Parathyroid adenoma (tissue), 2 donors: ENCODE data around the gene NAA50.
A peak's percentile ranks its signal among the peaks of the same experiment; 100 is the strongest.

ENCODE experiments used
- H2AFZ ChIP-seq: fragments of 300-600 bp; sonication (generic); one replicate; pipeline ENCODE4 v1.7.0; 2017; ENCODE audit warnings: antibody characterized with exemption, mild to moderate bottlenecking
- H3K27ac ChIP-seq: fragments of 300-600 bp; sonication (generic); one replicate; pipeline ENCODE4 v1.7.0; 2017
- H3K27me3 ChIP-seq: fragments of 300-600 bp; sonication (generic); one replicate; pipeline ENCODE4 v1.7.0; 2017; ENCODE audit warnings: low read length; ENCODE audit not compliant: control insufficient read depth, insufficient read depth
- H3K36me3 ChIP-seq: fragments of 300-600 bp; sonication (generic); one replicate; pipeline ENCODE4 v1.7.0; 2017; ENCODE audit warnings: low read length; ENCODE audit not compliant: control insufficient read depth, insufficient read depth
- H3K4me1 ChIP-seq: fragments of 300-600 bp; sonication (generic); one replicate; pipeline ENCODE4 v1.7.0; 2017; ENCODE audit warnings: control low read depth
- H3K4me2 ChIP-seq: fragments of 300-600 bp; sonication (generic); one replicate; pipeline ENCODE4 v1.7.0; 2017; ENCODE audit warnings: low read length
- H3K4me3 ChIP-seq: fragments of 300-600 bp; sonication (generic); one replicate; pipeline ENCODE4 v1.7.0; 2017; ENCODE audit warnings: low read depth, low read length
- H3K79me2 ChIP-seq: fragments of 300-600 bp; sonication (generic); one replicate; pipeline ENCODE4 v1.7.0; 2017; ENCODE audit warnings: control low read depth
- H3K9ac ChIP-seq: fragments of 300-600 bp; sonication (generic); one replicate; pipeline ENCODE4 v1.7.0; 2017; ENCODE audit warnings: mild to moderate bottlenecking
- H3K9me3 ChIP-seq: fragments of 300-600 bp; sonication (generic); one replicate; pipeline ENCODE4 v1.7.0; 2017; ENCODE audit warnings: low read length; ENCODE audit not compliant: control insufficient read depth
- TF ChIP-seq, protein P1 (sequence below): fragments of 300-600 bp; sonication (generic); IDR thresholded peaks from one replicate; pipeline ENCODE4 v1.7.0; 2017; ENCODE audit warnings: antibody characterized with exemption, mild to moderate bottlenecking
- donor health status: primary hyperparathyroidism.

NAA50 gene

DNA sequence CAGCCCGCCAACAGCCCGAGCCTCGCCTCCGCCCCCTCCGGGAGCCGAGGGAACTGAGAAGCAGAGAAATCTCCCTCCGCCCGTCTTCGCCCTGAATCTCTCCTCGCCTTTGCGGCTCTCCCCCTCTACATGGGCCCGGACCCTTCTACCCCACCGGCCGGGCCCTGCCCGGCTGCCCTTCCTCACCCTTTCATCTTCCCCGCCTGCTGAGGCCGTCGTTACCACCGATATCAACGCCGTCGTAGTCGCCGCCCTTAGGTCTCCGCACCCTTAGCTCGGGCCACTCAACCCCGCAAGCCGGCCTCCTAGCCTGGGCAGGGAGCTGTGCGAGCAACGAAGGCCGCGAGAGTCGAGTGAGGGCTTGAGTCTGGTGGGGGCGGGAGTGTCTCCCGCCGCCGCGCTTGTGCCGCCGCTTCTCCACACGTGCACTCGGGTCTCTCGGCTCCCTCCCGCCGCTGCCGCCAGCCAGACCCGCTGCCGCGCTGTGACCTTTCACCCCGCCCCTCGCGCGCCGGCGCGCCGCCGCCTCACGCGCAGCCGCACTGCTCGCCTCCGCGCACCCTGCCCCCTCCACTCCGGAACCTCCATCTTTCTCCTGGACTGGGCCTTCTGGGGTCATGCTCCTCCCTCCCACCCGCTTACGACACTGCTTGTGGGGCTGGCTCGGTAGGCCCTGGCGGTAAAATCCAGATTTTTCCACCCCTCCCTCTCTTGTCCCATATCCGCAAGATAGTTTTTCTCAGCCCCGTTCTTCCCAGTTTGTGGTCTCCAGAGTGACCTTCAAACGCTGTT, at the start of gene NAA50:
NAA50 (minus strand) TSS at position 494 of the 792 bp plus-strand sequence; CDS start at position 194, 300 bp downstream.
- Histone ChIP-seq H3K4me1 (peaks cover 25% of the 10 kb centered on the region), H3K27me3 (no peaks in the 10 kb centered on the region), H3K79me2 (peaks cover 43% of the 10 kb centered on the region), H3K36me3 (no peaks in the 10 kb centered on the region), H3K27ac (peak within 1 kb of the TSS; percentile 100), H2AFZ (peak within 1 kb of the TSS; percentile 94), H3K4me2 (peak within 1 kb of the TSS; percentile 90), H3K9me3 (no peaks in the 10 kb centered on the region), H3K4me3 (peak within 1 kb of the TSS; percentile 86), H3K9ac (peak within 1 kb of the TSS; percentile 87)
- TF ChIP-seq, protein P1, sequence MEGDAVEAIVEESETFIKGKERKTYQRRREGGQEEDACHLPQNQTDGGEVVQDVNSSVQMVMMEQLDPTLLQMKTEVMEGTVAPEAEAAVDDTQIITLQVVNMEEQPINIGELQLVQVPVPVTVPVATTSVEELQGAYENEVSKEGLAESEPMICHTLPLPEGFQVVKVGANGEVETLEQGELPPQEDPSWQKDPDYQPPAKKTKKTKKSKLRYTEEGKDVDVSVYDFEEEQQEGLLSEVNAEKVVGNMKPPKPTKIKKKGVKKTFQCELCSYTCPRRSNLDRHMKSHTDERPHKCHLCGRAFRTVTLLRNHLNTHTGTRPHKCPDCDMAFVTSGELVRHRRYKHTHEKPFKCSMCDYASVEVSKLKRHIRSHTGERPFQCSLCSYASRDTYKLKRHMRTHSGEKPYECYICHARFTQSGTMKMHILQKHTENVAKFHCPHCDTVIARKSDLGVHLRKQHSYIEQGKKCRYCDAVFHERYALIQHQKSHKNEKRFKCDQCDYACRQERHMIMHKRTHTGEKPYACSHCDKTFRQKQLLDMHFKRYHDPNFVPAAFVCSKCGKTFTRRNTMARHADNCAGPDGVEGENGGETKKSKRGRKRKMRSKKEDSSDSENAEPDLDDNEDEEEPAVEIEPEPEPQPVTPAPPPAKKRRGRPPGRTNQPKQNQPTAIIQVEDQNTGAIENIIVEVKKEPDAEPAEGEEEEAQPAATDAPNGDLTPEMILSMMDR = no peak

DNA sequence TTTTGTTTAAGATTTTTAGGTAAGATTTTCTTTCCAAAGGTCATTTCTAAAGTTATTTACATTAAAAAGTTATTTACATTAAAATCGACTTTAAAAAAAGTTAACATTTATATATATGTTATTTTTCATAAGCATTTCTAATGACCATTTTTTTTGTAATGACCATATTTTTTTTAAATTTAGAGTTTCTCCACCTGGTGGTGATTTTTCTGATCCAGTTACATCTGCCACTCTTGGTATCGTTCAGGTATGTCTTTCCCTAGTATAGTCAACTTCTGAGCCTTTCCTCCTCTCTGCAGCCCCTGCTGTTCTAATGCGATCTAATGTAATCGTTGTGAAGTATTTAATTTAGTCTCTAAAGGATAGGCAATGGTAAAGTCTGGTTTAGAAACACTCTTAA, 49.6 kb upstream of the NAA50 start:
- Histone ChIP-seq H2AFZ (no peak overlapping the region), H3K79me2 (no peaks in the 10 kb centered on the region), H3K27me3 (no peaks in the 10 kb centered on the region), H3K4me1 (no peaks in the 10 kb centered on the region), H3K9ac (no peak overlapping the region), H3K9me3 (no peaks in the 10 kb centered on the region), H3K36me3 (no peaks in the 10 kb centered on the region), H3K4me2 (no peak overlapping the region), H3K27ac (no peak overlapping the region), H3K4me3 (no peak overlapping the region)
- TF ChIP-seq, protein P1 = no peak

DNA sequence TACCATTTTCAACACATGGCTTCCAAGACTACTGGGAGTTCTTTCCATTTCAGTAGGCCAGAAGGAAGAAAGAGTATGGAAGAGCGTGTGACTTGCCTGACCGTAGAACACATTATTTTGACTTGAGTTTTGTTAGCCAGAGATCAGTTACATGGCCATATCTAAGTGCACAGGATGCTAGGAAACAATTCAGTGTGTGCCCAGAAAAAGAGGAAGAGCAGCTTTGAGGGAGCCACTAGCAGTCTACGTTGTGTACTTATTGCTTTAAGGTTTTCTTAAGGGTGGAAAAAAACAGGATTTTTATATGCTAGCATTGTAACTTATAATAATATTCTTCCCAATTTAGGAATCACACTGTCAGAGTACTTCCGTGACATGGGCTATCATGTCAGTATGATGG, 48.5 kb upstream of the NAA50 start:
- Histone ChIP-seq H2AFZ (no peak overlapping the region), H3K9ac (no peak overlapping the region), H3K4me2 (no peak overlapping the region), H3K4me3 (no peak overlapping the region), H3K27me3 (no peaks in the 10 kb centered on the region), H3K79me2 (no peaks in the 10 kb centered on the region), H3K27ac (no peak overlapping the region), H3K4me1 (no peaks in the 10 kb centered on the region), H3K9me3 (no peaks in the 10 kb centered on the region), H3K36me3 (no peaks in the 10 kb centered on the region)
- TF ChIP-seq, protein P1 = no peak

DNA sequence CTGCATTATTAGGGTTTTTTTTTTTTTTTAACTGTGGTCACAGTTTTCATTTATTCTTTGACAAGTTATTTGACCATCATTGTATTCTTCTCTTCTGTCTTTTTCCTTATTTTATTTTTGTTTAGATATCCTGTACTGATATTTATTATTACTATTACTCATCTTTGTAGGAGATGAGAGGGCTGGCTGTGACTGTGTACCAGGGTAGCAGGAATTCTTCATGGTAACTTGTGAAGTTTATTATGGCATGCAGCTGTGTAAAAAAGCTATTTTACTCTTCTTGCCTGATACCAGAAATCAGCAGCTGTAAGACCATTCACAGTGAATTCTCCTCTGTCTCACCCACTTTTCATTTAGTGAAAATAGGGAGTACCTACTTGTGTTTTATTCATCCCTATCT, 45.3 kb upstream of the NAA50 start:
- TF ChIP-seq, protein P1 = no peak
- no peak overlapping the region for H2AFZ ChIP-seq
- H3K27ac ChIP-seq = no peak overlapping the region
- no peaks in the 10 kb centered on the region for H3K27me3 ChIP-seq
- H3K9ac ChIP-seq = no peak overlapping the region
- H3K36me3 ChIP-seq = no peaks in the 10 kb centered on the region
- no peak overlapping the region for H3K4me2 ChIP-seq
- H3K79me2 ChIP-seq = no peaks in the 10 kb centered on the region
- H3K9me3 ChIP-seq = no peaks in the 10 kb centered on the region
- no peak overlapping the region for H3K4me3 ChIP-seq
- no peaks in the 10 kb centered on the region for H3K4me1 ChIP-seq

DNA sequence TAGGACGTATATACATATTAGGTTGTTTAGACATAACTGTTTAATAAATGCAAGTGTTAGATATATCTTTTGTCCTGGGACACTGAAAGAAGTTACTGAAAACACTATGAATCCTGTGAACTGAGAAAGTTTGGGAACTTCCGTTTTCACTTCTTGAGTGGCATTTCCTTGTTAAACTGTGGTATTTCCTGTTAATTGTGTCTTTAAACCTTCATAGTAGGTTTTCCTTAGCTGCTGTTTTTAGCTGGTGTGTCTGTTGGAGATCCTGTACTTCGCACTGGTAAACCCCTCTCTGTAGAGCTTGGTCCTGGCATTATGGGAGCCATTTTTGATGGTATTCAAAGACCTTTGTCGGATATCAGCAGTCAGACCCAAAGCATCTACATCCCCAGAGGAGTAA, 37.9 kb upstream of the NAA50 start:
- TF ChIP-seq, protein P1 = no peak
- Histone ChIP-seq H3K79me2 (no peaks in the 10 kb centered on the region), H3K36me3 (no peaks in the 10 kb centered on the region), H3K4me1 (peaks cover 2% of the 10 kb centered on the region), H3K9ac (no peak overlapping the region), H2AFZ (no peak overlapping the region), H3K27ac (peak overlapping the region; percentile 22), H3K9me3 (no peaks in the 10 kb centered on the region), H3K4me2 (no peak overlapping the region), H3K4me3 (no peak overlapping the region), H3K27me3 (no peaks in the 10 kb centered on the region)
